HEK293 (cell line): Measurements from ENCODE around the gene AGMO.
A peak's percentile ranks its signal among the peaks of the same experiment; 100 is the strongest.
"Not testable (repeated sequence)": the region's sequence is repeated elsewhere in the genome, so short reads cannot be mapped to it uniquely, and the experiment has no call there.

Source experiments
- CTCF ChIA-PET: fragments of 350-600 bp; formaldehyde crosslinking; extraction: SDS; loops from one replicate; lab custom pipeline; 2021; ENCODE audit warnings: antibody characterized with exemption; lab: Yijun Ruan, JAX
- POLR2A ChIA-PET: fragments of 300-600 bp; formaldehyde crosslinking; extraction: SDS; loops from one replicate; lab custom pipeline; 2020; ENCODE audit warnings: antibody characterized with exemption, inconsistent platforms; lab: Yijun Ruan, JAX
- H3K27ac ChIP-seq: fragments of 200-500 bp; sonication (Bioruptor generic); 2 replicates; pipeline ENCODE4 v1.5.1; 2014; ENCODE audit warnings: low read depth, low read length, control low read depth, inconsistent platforms; ENCODE audit errors: extremely low read depth
- H3K36me3 ChIP-seq, 2 experiments: fragments of 200-500 bp in 1 of 2; sonication (Bioruptor generic) in 1 of 2; 1 replicate in 1 of 2; 2 replicates in 1 of 2; pipeline ENCODE4 v1.5.1; 2014 to 2017; ENCODE audit warnings: inconsistent platforms in 2 of 2, low read length in 2 of 2; ENCODE audit not compliant: control insufficient read depth in 2 of 2, insufficient read depth in 1 of 2
- H3K4me1 ChIP-seq: fragments of 200-500 bp; sonication (Bioruptor generic); 2 replicates; pipeline ENCODE4 v1.5.1; 2014; ENCODE audit warnings: mild to moderate bottlenecking, low read length, inconsistent platforms; ENCODE audit not compliant: control insufficient read depth, insufficient read depth
- H3K4me3 ChIP-seq: 2 replicates; pipeline ENCODE4 v1.5.1; 2011; ENCODE audit warnings: low read depth, mild to moderate bottlenecking, control low read depth, low read length, moderate library complexity
- H3K9me3 ChIP-seq: fragments of 200-500 bp; sonication (Bioruptor generic); 2 replicates; pipeline ENCODE4 v1.5.1; 2014; ENCODE audit warnings: low read depth, low read length, inconsistent platforms; ENCODE audit not compliant: control insufficient read depth, insufficient read depth
- BCL11A ChIP-seq: fragments of 450-650 bp; formaldehyde crosslinking; IDR thresholded peaks from 2 replicates; pipeline ENCODE4 v1.5.1; 2016; ENCODE audit warnings: low read depth, missing biosample characterization, missing genetic modification characterization
- BCL6B ChIP-seq: fragments of 450-650 bp; formaldehyde crosslinking; IDR thresholded peaks from 2 replicates; pipeline ENCODE4 v1.5.1; 2017; ENCODE audit warnings: missing biosample characterization, missing genetic modification characterization
- GFI1B ChIP-seq: fragments of 450-650 bp; formaldehyde crosslinking; IDR thresholded peaks from 2 replicates; pipeline ENCODE4 v1.5.1; 2016; ENCODE audit warnings: missing biosample characterization, missing genetic modification characterization
- KLF10 ChIP-seq: fragments of 450-650 bp; IDR thresholded peaks from 2 replicates; pipeline ENCODE4 v1.5.1; 2018; ENCODE audit warnings: missing biosample characterization, mild to moderate bottlenecking, missing genetic modification characterization
- KLF9 ChIP-seq: fragments of 450-650 bp; formaldehyde crosslinking; IDR thresholded peaks from 2 replicates; pipeline ENCODE4 v1.5.1; 2016; ENCODE audit warnings: missing biosample characterization, missing genetic modification characterization, low read depth
- SCRT2 ChIP-seq: fragments of 450-650 bp; formaldehyde crosslinking; IDR thresholded peaks from 2 replicates; pipeline ENCODE4 v1.5.1; 2016; ENCODE audit warnings: missing biosample characterization, missing genetic modification characterization
- ZBTB26 ChIP-seq: fragments of 450-650 bp; formaldehyde crosslinking; optimal IDR thresholded peaks from 2 replicates; pipeline ENCODE3; 2016; ENCODE audit warnings: missing biosample characterization, mild to moderate bottlenecking, missing genetic modification characterization
- ZNF138 ChIP-seq: fragments of 450-650 bp; formaldehyde crosslinking; IDR thresholded peaks from 2 replicates; pipeline ENCODE4 v1.5.1; 2016; ENCODE audit warnings: missing biosample characterization, missing genetic modification characterization, borderline replicate concordance
- ZNF18 ChIP-seq: fragments of 450-650 bp; formaldehyde crosslinking; IDR thresholded peaks from 2 replicates; pipeline ENCODE4 v1.5.1; 2016; ENCODE audit warnings: missing biosample characterization, missing genetic modification characterization
- ZNF362 ChIP-seq: fragments of 450-650 bp; formaldehyde crosslinking; IDR thresholded peaks from 2 replicates; pipeline ENCODE4 v1.5.1; 2016; ENCODE audit warnings: missing biosample characterization, missing genetic modification characterization
- ZNF37A ChIP-seq: fragments of 450-650 bp; IDR thresholded peaks from 2 replicates; pipeline ENCODE4 v1.5.1; 2018; ENCODE audit warnings: missing biosample characterization, missing genetic modification characterization
- ZNF449 ChIP-seq: fragments of 450-650 bp; formaldehyde crosslinking; IDR thresholded peaks from 2 replicates; pipeline ENCODE4 v1.5.1; 2017; ENCODE audit warnings: missing biosample characterization, mild to moderate bottlenecking, missing genetic modification characterization, moderate library complexity
- ZNF501 ChIP-seq: fragments of 450-650 bp; formaldehyde crosslinking; IDR thresholded peaks from 2 replicates; pipeline ENCODE4 v1.5.1; 2016; ENCODE audit warnings: missing biosample characterization, missing genetic modification characterization
- ZNF529 ChIP-seq: fragments of 450-650 bp; formaldehyde crosslinking; IDR thresholded peaks from 2 replicates; pipeline ENCODE4 v1.5.1; 2017; ENCODE audit warnings: missing genetic modification characterization, missing biosample characterization; ENCODE audit not compliant: insufficient replicate concordance
- ZNF548 ChIP-seq: fragments of 450-650 bp; formaldehyde crosslinking; IDR thresholded peaks from 2 replicates; pipeline ENCODE4 v1.5.1; 2016; ENCODE audit warnings: missing biosample characterization, missing genetic modification characterization
- ZNF626 ChIP-seq: fragments of 450-650 bp; sonication (Bioruptor Pico); formaldehyde crosslinking; IDR thresholded peaks from 2 replicates; pipeline ENCODE4 v1.5.1; 2018; ENCODE audit warnings: missing biosample characterization, missing genetic modification characterization, inconsistent platforms
- ZNF654 ChIP-seq: fragments of 450-650 bp; formaldehyde crosslinking; IDR thresholded peaks from 2 replicates; pipeline ENCODE4 v1.5.1; 2016; ENCODE audit warnings: low read depth, missing biosample characterization, missing genetic modification characterization
- ZNF747 ChIP-seq: fragments of 450-650 bp; formaldehyde crosslinking; IDR thresholded peaks from 2 replicates; pipeline ENCODE4 v1.5.1; 2016; ENCODE audit warnings: missing biosample characterization, missing genetic modification characterization
- ZNF837 ChIP-seq: fragments of 450-650 bp; formaldehyde crosslinking; IDR thresholded peaks from 2 replicates; pipeline ENCODE4 v1.5.1; 2016; ENCODE audit warnings: missing biosample characterization, missing genetic modification characterization
- ZSCAN23 ChIP-seq: fragments of 450-650 bp; formaldehyde crosslinking; IDR thresholded peaks from 2 replicates; pipeline ENCODE4 v1.5.1; 2016; ENCODE audit warnings: missing biosample characterization, missing genetic modification characterization

AGMO gene

GRCh38 chr7:15306296-15306695 is 255.5 kb downstream of the AGMO start (continued):
- no peak for TF ChIP-seq SCRT2 (tag by site-specific recombination)
- no peak for TF ChIP-seq ZNF138 (tag by site-specific recombination)

GRCh38 chr7:15305002-15305600 is 256.7 kb downstream of the AGMO start:
- ChIA-PET POLR2A (no interaction called here), CTCF (interaction anchor here (0.8 to 3.9 kb wide), 3 partner anchors 63 to 610 kb away, joined by 3 to 17 read pairs (median 4); no protein-coding TSS in a partner anchor)
- Histone ChIP-seq H3K27ac (no peak overlapping the region), H3K36me3 (no peaks in the 10 kb centered on the region), H3K4me3 (no peak overlapping the region), H3K9me3 (no peaks in the 10 kb centered on the region)
- TF ChIP-seq ZNF654 (tag by site-specific recombination) (peak; percentile 57), ZNF362 (tag by site-specific recombination) (0 out of 2 replicates have a peak, but pooled peaks have one; percentile 38), GFI1B (tag by site-specific recombination) (no peak)
- TF ChIP-seq, all 188 proteins: peak for 2
- H3K4me1 ChIP-seq, result no peaks in the 10 kb centered on the region

- Histone ChIP-seq H3K36me3 (no peaks in the 10 kb centered on the region), H3K9me3 (no peaks in the 10 kb centered on the region), H3K27ac (no peak overlapping the region), H3K4me3 (no peak overlapping the region), H3K4me1 (no peaks in the 10 kb centered on the region)
- ChIA-PET POLR2A (no interaction called here), CTCF (interaction anchor here (1.4 to 3.9 kb wide), 2 partner anchors 104 to 418 kb away, joined by 4 to 17 read pairs; no protein-coding TSS in a partner anchor)
- TF ChIP-seq KLF10 (tag by site-specific recombination), result no peak
- no peak for TF ChIP-seq KLF9
- TF ChIP-seq ZSCAN23 (tag by site-specific recombination), result no peak
- no peak for TF ChIP-seq ZNF37A (tag by site-specific recombination)
- TF ChIP-seq ZBTB26 (tag by site-specific recombination), result no peak
- no peak for TF ChIP-seq ZNF18 (tag by site-specific recombination)
- no peak for TF ChIP-seq ZNF449 (tag by site-specific recombination)
- TF ChIP-seq ZNF138 (tag by site-specific recombination), result no peak
- TF ChIP-seq ZNF501 (tag by site-specific recombination), result no peak
- TF ChIP-seq BCL6B (tag by site-specific recombination), result no peak
- TF ChIP-seq BCL11A (tag by site-specific recombination), result no peak
- TF ChIP-seq ZNF626 (tag by site-specific recombination), result no peak
- no peak for TF ChIP-seq ZNF548 (tag by site-specific recombination)
- no peak for TF ChIP-seq ZNF529 (tag by site-specific recombination)
- no peak for TF ChIP-seq ZNF747
- TF ChIP-seq ZNF837 (tag by site-specific recombination), result no peak
Measured at GRCh38 chr7:15303357-15303756, 258.5 kb downstream of the AGMO start.

- H3K4me1 ChIP-seq, H3K4me3 ChIP-seq, H3K27ac ChIP-seq, H3K36me3 ChIP-seq, H3K9me3 ChIP-seq, POLR2A ChIA-PET: not testable (repeated sequence)
- CTCF ChIA-PET, result interaction anchor here (0.6 to 3.9 kb wide), 2 partner anchors 420 to 891 kb away, joined by 5 to 17 read pairs; no protein-coding TSS in a partner anchor
Measured at GRCh38 chr7:15300986-15301385, 260.8 kb downstream of the AGMO start.
